Measurements from ENCODE around the gene CD6. TPM values are rescaled to one million over a fixed set of nuclear protein-coding genes. Genes with fewer than 3 reads are reported as not detected.

The CD6 gene
- total and polyA plus RNA-seq, 10 of the 15 experiments (the other 5 are each of a cell fraction or from before 2014, with no cell fraction given): 0.37 to 17.6 (median 6.2) TPM

- Histone ChIP-seq H2AFZ (ENCODE audit: control insufficient read depth, low read depth, low read length) (no peak overlapping the region), H3K9me3 (replicated peaks; ENCODE audit: control insufficient read depth, insufficient read depth, low read length) (no peaks in the 10 kb centered on the region), H3K4me3 (no peak overlapping the region), H3K36me3 (ENCODE audit: control insufficient read depth in 2 of 2, insufficient read depth in 2 of 2, low read length in 1 of 2) (no peaks in the 10 kb centered on the region), H3K4me2 (ENCODE audit: control insufficient read depth, insufficient read depth) (no peak overlapping the region), H3K27ac (ENCODE audit: control insufficient read depth, insufficient read depth) (no peak overlapping the region), H3K4me1 (ENCODE audit: control insufficient read depth, insufficient read depth, low read length) (peaks cover 31% of the 10 kb centered on the region), H3K9ac (ENCODE audit: control insufficient read depth, insufficient read depth, low read length) (no peak overlapping the region), H3K79me2 (ENCODE audit: control insufficient read depth, insufficient read depth, low read length) (no peaks in the 10 kb centered on the region), H3K27me3 (replicated peaks in 1 of 2; ENCODE audit: control insufficient read depth in 2 of 2, insufficient read depth in 2 of 2, low read length in 1 of 2) (no peaks in the 10 kb centered on the region), H4K20me1 (ENCODE audit: control insufficient read depth, insufficient read depth) (no peaks in the 10 kb centered on the region)
- ATAC-seq (no peak), DNase-seq (ENCODE audit: low read depth, low spot score) (no peak), FAIRE-seq (no peak)
- in situ Hi-C loops (cut with MboI): no loop called here
- 51% methylated on average over 4 of the region's 4 CpGs for WGBS (ENCODE audit: insufficient coverage, insufficient replicate concordance, low lambda C conversion rate, missing lambda C conversion rate)
- TF ChIP-seq PAX5 (IDR thresholded peaks at IDR 0.05; ENCODE audit: borderline replicate concordance, low read depth, low read length) (no peak), MTA3 (IDR thresholded peaks at IDR 0.05; ENCODE audit: borderline replicate concordance, low read length) (no peak), BMI1 (IDR thresholded peaks at IDR 0.05; ENCODE audit: borderline replicate concordance) (no peak), ZBTB4 (CRISPR knock-in tag; IDR thresholded peaks at IDR 0.05) (no peak), PML (IDR thresholded peaks at IDR 0.05; ENCODE audit: low read length) (no peak), PAX8 (IDR thresholded peaks at IDR 0.05) (no peak), NR2C1 (IDR thresholded peaks at IDR 0.05) (no peak), KAT2A (conservative IDR thresholded peaks at IDR 0.05; ENCODE audit: control insufficient read depth, low read depth, low read length) (no peak), RAD51 (IDR thresholded peaks at IDR 0.05) (no peak), NFXL1 (IDR thresholded peaks at IDR 0.05; ENCODE audit: borderline replicate concordance) (no peak), USF1 (IDR thresholded peaks at IDR 0.05; ENCODE audit: borderline replicate concordance, extremely low read length, insufficient read depth, low read depth, low read length) (no peak), SMARCA5 (IDR thresholded peaks at IDR 0.05) (no peak), KLF5 (IDR thresholded peaks at IDR 0.05; ENCODE audit: partially characterized antibody) (no peak)
- TF ChIP-seq, protein P1, sequence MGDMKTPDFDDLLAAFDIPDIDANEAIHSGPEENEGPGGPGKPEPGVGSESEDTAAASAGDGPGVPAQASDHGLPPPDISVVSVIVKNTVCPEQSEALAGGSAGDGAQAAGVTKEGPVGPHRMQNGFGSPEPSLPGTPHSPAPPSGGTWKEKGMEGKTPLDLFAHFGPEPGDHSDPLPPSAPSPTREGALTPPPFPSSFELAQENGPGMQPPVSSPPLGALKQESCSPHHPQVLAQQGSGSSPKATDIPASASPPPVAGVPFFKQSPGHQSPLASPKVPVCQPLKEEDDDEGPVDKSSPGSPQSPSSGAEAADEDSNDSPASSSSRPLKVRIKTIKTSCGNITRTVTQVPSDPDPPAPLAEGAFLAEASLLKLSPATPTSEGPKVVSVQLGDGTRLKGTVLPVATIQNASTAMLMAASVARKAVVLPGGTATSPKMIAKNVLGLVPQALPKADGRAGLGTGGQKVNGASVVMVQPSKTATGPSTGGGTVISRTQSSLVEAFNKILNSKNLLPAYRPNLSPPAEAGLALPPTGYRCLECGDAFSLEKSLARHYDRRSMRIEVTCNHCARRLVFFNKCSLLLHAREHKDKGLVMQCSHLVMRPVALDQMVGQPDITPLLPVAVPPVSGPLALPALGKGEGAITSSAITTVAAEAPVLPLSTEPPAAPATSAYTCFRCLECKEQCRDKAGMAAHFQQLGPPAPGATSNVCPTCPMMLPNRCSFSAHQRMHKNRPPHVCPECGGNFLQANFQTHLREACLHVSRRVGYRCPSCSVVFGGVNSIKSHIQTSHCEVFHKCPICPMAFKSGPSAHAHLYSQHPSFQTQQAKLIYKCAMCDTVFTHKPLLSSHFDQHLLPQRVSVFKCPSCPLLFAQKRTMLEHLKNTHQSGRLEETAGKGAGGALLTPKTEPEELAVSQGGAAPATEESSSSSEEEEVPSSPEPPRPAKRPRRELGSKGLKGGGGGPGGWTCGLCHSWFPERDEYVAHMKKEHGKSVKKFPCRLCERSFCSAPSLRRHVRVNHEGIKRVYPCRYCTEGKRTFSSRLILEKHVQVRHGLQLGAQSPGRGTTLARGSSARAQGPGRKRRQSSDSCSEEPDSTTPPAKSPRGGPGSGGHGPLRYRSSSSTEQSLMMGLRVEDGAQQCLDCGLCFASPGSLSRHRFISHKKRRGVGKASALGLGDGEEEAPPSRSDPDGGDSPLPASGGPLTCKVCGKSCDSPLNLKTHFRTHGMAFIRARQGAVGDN (IDR thresholded peaks at IDR 0.05): no peak
- intact Hi-C loops (cut with micrococcal nuclease; ENCODE audit: unreplicated experiment): no loop called here
- RAD21 ChIA-PET (ENCODE audit: unreplicated experiment): interaction anchor here (2.3 kb wide), 1 partner anchor 10 kb away, joined by 5 read pairs; no protein-coding TSS in a partner anchor
- CTCF ChIA-PET: interaction anchor here (0.7 to 1.7 kb wide), 3 partner anchors 13 to 55 kb away, joined by 3 to 4 read pairs (median 3); no protein-coding TSS in a partner anchor
- SMC1A ChIA-PET (ENCODE audit: uncharacterized antibody, unreplicated experiment): interaction anchor here (2.6 kb wide), 1 partner anchor 19 kb away, joined by 7 read pairs; no protein-coding TSS in a partner anchor
- POLR2A ChIA-PET: no interaction called here
- BruUV-seq (replicated peaks): no TSS peak
These were observed 41.7 kb upstream of the CD6 start for GRCh38 chr11:60929764-60930163.
